Stimulated activated effector memory CD8-positive, alpha-beta T cell treated with anti-CD3 and anti-CD28 coated beads, Interleukin-12 subunit alpha, Interleukin-12 subunit beta, amount 100 ng/mL, for 72 hours (primary cell): ENCODE measurements around the gene CFAP77.
A peak's percentile ranks its signal among the peaks of the same experiment; 100 is the strongest.

Experiments
- ATAC-seq: fragments of 150-1000 bp; cut with Tn5 transposase; 2 replicates; pipeline ENCODE4 v1.10.0; 2021
- DNase-seq, 2 donors: peaks; one replicate each; pipeline ENCODE4 v3.0.0; 2021 to 2022; ENCODE audit warnings: low spot score in 2 of 2
- H3K27ac Mint-ChIP-seq: one replicate; pipeline ENCODE4 v1.8.0; 2022; ENCODE audit warnings: mild to moderate bottlenecking, mixed read lengths
- H3K36me3 Mint-ChIP-seq: one replicate; pipeline ENCODE4 v1.8.0; 2022; ENCODE audit warnings: mild to moderate bottlenecking, mixed read lengths
- H3K4me1 Mint-ChIP-seq: one replicate; pipeline ENCODE4 v1.8.0; 2022; ENCODE audit warnings: mixed read lengths
- H3K4me3 Mint-ChIP-seq: one replicate; pipeline ENCODE4 v1.8.0; 2022; ENCODE audit warnings: mild to moderate bottlenecking, mixed read lengths
- H3K9me3 Mint-ChIP-seq: one replicate; pipeline ENCODE4 v1.8.0; 2022; ENCODE audit warnings: mixed read lengths

The CFAP77 gene

GRCh38 chr9:132605387-132605786 lies 195.4 kb downstream of the CFAP77 start:
- peaks cover 6% of the 10 kb centered on the region for H3K4me1 Mint-ChIP-seq
- no peaks in the 10 kb centered on the region for H3K9me3 Mint-ChIP-seq
- DNase-seq = no peak
- H3K27ac Mint-ChIP-seq = no peak overlapping the region
- H3K36me3 Mint-ChIP-seq = peaks cover 64% of the 10 kb centered on the region
- ATAC-seq = no peak
- no peak overlapping the region for H3K4me3 Mint-ChIP-seq

GRCh38 chr9:132606066-132606465 lies 196.1 kb downstream of the CFAP77 start:
- H3K27ac Mint-ChIP-seq = no peak overlapping the region

GRCh38 chr9:132609184-132609583 lies 199.2 kb downstream of the CFAP77 start:
- ATAC-seq (no peak), DNase-seq (no peak)
- Mint-ChIP-seq H3K9me3 (no peaks in the 10 kb centered on the region), H3K27ac (no peak overlapping the region), H3K4me1 (peaks cover 6% of the 10 kb centered on the region), H3K4me3 (no peak overlapping the region), H3K36me3 (peaks cover 85% of the 10 kb centered on the region)

More at GRCh38 chr9:132606066-132606465, 196.1 kb downstream of the CFAP77 start:
- Mint-ChIP-seq H3K36me3 (peaks cover 65% of the 10 kb centered on the region), H3K4me1 (peaks cover 6% of the 10 kb centered on the region), H3K4me3 (no peak overlapping the region), H3K9me3 (no peaks in the 10 kb centered on the region)
- ATAC-seq (no peak), DNase-seq (no peak)

- peaks cover 85% of the 10 kb centered on the region for H3K36me3 Mint-ChIP-seq
- DNase-seq (no peak), ATAC-seq (no peak)
These were observed 199.8 kb downstream of the CFAP77 start for GRCh38 chr9:132609829-132610228.

GRCh38 chr9:132610661-132611060 lies 200.7 kb downstream of the CFAP77 start:
- H3K4me3 Mint-ChIP-seq = no peak overlapping the region
- ATAC-seq (no peak), DNase-seq (no peak)
- H3K9me3 Mint-ChIP-seq = no peaks in the 10 kb centered on the region
- peaks cover 89% of the 10 kb centered on the region for H3K36me3 Mint-ChIP-seq
- peaks cover 1% of the 10 kb centered on the region for H3K4me1 Mint-ChIP-seq
- no peak overlapping the region for H3K27ac Mint-ChIP-seq

More at GRCh38 chr9:132609829-132610228, 199.8 kb downstream of the CFAP77 start:
- Mint-ChIP-seq H3K27ac (no peak overlapping the region), H3K4me3 (no peak overlapping the region), H3K9me3 (no peaks in the 10 kb centered on the region), H3K4me1 (peaks cover 6% of the 10 kb centered on the region)

- Mint-ChIP-seq H3K9me3 (no peaks in the 10 kb centered on the region), H3K4me1 (no peaks in the 10 kb centered on the region), H3K27ac (no peak overlapping the region), H3K4me3 (no peak overlapping the region), H3K36me3 (peaks cover 95% of the 10 kb centered on the region)
- no peak for DNase-seq
- ATAC-seq = no peak
These were observed 204.3 kb downstream of the CFAP77 start for GRCh38 chr9:132614324-132614723.

- no peak overlapping the region for H3K27ac Mint-ChIP-seq
- H3K4me3 Mint-ChIP-seq = no peak overlapping the region
- no peaks in the 10 kb centered on the region for H3K4me1 Mint-ChIP-seq
- H3K36me3 Mint-ChIP-seq = peaks cover 95% of the 10 kb centered on the region
- ATAC-seq (no peak), DNase-seq (no peak)
- no peaks in the 10 kb centered on the region for H3K9me3 Mint-ChIP-seq
These were observed 205.8 kb downstream of the CFAP77 start for GRCh38 chr9:132615774-132616173.

GRCh38 chr9:132616725-132617124 lies 206.7 kb downstream of the CFAP77 start:
- DNase-seq = no peak
- Mint-ChIP-seq H3K36me3 (peaks cover 93% of the 10 kb centered on the region), H3K9me3 (no peaks in the 10 kb centered on the region), H3K4me1 (no peaks in the 10 kb centered on the region), H3K27ac (peak overlapping the region; percentile 39), H3K4me3 (no peak overlapping the region)
- ATAC-seq = no peak

- Mint-ChIP-seq H3K27ac (no peak overlapping the region), H3K4me3 (no peak overlapping the region), H3K36me3 (peaks cover 92% of the 10 kb centered on the region), H3K4me1 (no peaks in the 10 kb centered on the region), H3K9me3 (no peaks in the 10 kb centered on the region)
- ATAC-seq = no peak
- DNase-seq = no peak
These were observed 212.1 kb downstream of the CFAP77 start for GRCh38 chr9:132622159-132622558.
